ENCODE results near the gene CHPF2.
A peak's percentile ranks its signal among the peaks of the same experiment; 100 is the strongest.

Gene CHPF2, protein sequence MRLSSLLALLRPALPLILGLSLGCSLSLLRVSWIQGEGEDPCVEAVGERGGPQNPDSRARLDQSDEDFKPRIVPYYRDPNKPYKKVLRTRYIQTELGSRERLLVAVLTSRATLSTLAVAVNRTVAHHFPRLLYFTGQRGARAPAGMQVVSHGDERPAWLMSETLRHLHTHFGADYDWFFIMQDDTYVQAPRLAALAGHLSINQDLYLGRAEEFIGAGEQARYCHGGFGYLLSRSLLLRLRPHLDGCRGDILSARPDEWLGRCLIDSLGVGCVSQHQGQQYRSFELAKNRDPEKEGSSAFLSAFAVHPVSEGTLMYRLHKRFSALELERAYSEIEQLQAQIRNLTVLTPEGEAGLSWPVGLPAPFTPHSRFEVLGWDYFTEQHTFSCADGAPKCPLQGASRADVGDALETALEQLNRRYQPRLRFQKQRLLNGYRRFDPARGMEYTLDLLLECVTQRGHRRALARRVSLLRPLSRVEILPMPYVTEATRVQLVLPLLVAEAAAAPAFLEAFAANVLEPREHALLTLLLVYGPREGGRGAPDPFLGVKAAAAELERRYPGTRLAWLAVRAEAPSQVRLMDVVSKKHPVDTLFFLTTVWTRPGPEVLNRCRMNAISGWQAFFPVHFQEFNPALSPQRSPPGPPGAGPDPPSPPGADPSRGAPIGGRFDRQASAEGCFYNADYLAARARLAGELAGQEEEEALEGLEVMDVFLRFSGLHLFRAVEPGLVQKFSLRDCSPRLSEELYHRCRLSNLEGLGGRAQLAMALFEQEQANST

DNA sequence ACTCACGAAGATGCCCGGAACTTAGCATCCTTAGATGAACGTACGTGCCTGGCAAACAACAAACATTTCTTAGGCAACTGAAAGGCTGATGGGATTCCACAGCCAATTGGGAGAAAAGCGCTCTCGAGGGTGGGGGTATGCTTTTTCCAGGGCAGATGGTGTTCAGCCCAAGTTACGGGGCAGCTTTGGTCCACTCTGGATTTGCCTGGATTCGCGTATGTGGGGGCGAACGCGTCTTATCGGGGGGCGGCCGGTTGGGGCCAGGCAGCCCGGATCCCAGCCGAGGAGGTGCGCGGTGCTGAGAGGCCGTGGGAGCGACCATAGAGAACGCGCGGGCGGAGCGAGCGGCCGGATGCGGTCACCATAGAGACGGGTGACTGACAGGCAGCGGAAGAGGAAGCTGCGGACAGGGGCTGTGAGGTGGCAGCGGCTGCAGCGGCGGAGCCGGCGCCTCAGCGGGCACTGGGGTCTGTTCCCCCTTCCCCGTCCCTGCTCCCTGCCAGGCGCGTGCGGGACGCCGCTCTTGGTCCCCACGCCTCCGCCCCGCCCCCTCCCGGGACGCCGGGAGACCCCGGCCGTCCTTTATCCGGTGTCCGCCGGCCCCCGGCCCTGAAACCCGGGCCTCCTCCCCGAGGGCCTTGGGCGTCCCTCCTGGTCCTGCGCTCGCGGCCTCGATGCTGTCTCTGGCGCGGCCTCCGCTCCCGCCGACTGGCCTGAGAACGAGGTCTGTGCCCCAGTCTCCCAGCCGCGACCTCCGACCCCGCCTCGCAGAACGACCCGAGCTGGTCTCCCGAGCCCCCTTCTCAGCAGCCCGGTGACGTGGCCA, at the start of gene CHPF2:
CHPF2 (plus strand) TSS at position 393 of the 826 bp plus-strand sequence. CDS start 1,529 bp downstream, outside the sequence.
- DNase-seq (ENCODE audit: low read depth in 2 of 2, low spot score in 1 of 2), result peak; percentile 76 to 85

DNA sequence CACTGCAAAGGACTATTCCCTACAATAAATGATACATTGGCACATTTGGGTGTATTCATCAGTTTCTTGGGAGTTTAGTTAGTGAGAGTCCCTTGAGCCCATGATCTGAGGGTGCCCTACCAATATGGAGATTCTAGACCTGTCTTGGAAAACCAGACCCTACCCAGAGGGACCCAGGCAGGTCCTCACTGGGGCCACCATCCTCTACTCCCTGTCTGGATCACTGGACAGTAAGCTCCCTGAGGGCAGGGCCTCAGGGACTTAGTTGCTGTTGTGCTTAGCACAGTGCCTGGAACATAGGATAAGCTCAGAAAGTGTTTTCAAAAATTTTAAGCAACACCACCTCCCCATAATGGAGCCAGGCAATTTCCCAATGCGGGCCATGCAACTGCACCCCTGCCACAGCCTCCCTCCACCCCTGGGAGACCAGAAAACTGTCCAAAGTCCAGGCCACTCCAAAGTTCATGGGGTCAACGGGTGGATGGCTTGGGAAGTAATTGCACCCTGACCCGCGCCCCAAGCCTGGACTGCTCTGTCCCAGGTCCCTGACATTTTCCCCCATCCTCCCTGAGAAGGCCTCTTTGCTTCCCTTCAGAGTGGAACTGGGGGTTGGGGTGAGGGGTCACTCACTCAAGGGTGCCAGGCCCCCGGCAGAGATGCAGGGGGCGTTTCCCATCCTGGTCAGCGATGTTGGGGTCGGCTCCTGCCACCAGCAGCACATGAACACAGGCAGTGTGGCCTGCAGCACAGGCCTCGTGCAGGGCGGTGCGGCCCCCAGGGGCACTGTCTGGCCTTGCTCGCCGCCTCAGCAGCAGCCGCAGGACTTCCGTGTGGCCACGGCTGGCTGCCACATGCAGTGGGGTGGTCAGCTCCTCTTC, 46.3 kb upstream of the CHPF2 start:
- DNase-seq (ENCODE audit: low read depth in 2 of 2, low spot score in 1 of 2), result no peak

DNA sequence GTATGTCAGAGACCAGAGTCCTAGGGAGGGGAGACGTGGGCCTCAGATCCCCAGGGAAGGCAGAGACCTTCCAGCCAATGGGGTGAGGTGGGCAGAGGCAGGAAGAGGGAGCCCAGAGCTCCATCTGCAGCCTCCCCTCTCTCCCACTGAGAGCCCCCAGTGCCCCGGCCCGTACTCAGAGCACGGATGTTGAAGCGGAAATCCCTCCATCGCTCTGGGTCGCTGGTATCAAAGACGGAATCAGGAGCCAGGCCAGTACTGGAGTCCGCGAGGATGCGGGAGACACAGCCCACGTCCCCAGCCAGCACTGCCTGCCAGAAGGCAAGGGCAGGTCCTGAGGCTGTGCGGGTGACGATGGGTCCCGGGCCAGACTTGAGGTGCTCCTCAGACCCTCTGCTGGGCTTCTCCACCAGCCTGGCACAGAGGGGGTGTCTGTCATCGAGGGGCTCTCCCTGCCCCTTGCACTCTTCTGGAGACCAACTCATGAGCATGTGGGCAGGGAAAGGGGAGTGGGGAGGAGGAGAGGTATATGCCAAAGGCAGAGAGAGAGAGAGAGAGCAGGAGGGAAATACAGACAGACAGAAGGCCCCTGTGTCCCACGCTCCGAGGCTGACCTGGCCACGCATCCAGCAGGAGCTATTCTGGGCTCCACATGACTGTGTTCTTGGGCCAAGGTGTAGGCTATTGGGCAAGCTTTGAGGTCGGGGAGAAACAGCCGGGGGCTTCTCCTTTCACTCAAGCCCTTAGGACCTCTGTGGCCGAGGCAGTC, 45.5 kb upstream of the CHPF2 start, which contains the start of gene ASB10:
ASB10 (minus strand) TSS at position 611 of the 769 bp plus-strand sequence; CDS start at position 491, 120 bp downstream.
- DNase-seq (ENCODE audit: low read depth in 2 of 2, low spot score in 1 of 2), result no peak

GRCh38 chr7:151187409-151188251, 44.7 kb upstream of the CHPF2 start:
- DNase-seq (ENCODE audit: low read depth in 2 of 2, low spot score in 1 of 2), result no peak

- no peak for DNase-seq (ENCODE audit: low read depth in 2 of 2, low spot score in 1 of 2)
These were observed 44.1 kb upstream of the CHPF2 start for GRCh38 chr7:151188252-151188542.

DNA sequence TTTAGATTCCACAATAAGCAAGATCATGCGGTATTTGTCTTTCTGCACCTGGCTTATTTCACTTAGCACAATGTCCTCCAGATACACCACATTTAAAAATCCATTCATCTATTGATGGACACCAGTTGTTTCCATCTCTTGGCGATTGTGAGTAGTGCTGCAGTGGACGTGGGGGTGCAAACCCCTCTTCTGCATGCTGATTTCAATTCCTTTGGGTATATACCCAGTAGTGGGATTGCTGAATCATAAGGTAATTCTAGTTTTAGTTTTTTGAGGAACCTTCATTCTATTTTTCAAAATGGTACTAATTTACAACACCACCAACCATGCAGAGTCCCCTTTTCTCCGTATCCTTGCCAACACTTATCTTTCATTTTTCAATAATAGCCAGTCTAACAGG, 43.2 kb upstream of the CHPF2 start:
- DNase-seq (ENCODE audit: low read depth in 2 of 2, low spot score in 1 of 2), result no peak

GRCh38 chr7:151191544-151191943, 40.7 kb upstream of the CHPF2 start:
- no peak for DNase-seq (ENCODE audit: low read depth in 2 of 2, low spot score in 1 of 2)

DNA sequence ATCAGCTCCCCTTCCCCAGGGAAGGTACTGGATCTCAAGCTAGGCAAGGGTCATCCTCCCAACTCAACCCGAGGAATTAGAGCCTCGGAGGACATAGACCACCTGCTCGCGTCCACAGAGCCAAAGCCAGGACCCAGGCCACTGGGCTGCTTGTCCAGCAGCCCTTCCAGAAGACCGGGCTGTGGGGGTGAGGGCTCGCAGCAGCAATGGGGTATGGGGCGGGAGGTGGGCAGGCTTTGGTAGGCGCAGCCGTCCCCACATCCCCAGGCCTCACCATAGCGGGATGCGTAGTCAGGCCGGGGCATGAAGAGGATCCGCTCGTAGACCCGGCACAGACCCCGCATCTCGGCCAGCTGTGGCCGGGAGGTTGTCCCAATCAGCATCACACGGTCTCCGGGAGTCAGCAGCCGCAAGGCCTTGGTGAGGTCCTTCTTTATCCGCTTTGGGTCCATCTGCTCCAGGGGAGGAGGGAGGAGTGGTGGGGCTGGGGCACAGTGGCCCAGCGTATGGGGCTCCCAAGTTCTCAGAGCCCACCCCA, 40.2 kb upstream of the CHPF2 start:
- DNase-seq (ENCODE audit: low read depth in 2 of 2, low spot score in 1 of 2), result no peak

DNA sequence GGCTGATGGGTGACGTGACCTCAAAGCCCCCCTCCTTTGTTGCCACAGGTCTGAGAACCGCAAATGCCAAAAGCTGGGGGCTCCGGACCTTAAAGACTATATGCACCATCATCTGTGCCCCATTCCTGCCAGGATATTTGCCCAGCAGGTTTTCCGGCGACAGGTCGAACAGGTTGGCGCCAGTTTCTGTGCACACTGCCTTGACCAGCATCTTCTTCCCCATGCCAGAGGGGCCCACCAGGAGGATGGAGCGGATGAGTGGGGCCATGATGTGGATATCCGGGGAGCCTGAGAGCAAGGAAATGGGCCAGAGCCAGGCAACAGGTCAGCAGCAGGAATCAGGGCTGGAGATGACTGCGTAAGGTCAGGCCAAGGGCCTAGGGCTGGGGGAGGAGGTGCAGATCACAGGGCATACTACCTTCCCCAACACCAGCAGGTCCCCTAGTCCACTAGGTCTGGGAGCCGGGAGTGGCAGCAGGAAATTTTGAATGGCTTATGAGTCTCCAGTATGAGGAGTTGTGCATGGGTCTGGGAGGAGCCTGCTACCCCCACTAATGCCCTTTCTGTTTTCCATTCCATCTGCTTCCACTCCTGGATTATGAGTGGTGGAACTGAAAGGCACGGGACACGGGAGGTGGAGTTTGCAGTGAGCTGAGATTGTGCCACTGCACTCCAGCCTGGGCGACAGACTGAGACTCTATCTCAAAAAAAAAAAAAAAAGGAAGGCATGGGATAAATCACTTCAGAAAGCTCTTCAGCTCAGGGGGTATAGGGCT, 38.9 kb upstream of the CHPF2 start:
- DNase-seq (ENCODE audit: low read depth in 2 of 2, low spot score in 1 of 2), result no peak

DNA sequence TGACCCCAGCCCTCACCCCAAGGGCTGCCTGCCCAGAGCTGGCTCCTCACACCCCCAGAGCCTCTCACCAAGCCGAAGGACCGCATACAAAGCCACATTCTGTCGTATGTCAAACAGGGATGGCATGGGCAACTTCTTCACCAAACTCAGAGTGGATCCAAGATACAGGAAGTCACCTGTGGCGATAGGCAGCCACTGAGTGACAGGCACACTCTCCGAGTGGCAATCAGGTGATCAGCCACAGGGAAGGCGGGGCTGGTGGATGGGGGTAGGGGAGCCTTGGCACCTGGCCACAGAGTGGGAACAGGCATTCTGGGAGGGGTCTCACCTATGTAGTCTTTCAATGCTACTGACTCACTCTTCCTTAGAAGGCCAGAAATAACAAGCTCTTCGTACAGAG, 38.1 kb upstream of the CHPF2 start:
- DNase-seq (ENCODE audit: low read depth in 2 of 2, low spot score in 1 of 2), result no peak

GRCh38 chr7:151195616-151196450, 36.5 kb upstream of the CHPF2 start:
- DNase-seq (ENCODE audit: low read depth in 2 of 2, low spot score in 1 of 2), result no peak

DNA sequence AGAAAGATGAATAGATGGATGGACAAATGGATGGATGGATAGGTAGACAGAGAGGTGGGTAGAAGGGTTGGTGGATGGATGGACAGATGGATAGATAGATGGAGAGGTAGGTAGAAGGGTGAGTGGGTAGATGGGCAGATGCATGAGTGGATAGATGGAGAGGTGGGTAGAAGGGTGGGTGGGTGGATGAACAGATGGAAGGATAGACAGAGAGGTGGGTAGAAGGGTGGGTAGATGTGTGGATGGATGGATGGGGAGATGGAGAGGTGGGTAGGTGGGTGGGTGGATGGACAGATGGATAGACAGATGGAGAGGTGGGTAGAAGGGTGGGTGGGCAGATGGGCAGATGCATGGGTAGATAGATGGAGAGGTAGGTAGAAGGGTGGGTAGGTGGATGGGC, 34.4 kb upstream of the CHPF2 start:
- no peak for DNase-seq (ENCODE audit: low read depth in 2 of 2, low spot score in 1 of 2)

GRCh38 chr7:151198945-151199848, 33.1 kb upstream of the CHPF2 start:
- no peak for DNase-seq (ENCODE audit: low read depth in 2 of 2, low spot score in 1 of 2)

DNA sequence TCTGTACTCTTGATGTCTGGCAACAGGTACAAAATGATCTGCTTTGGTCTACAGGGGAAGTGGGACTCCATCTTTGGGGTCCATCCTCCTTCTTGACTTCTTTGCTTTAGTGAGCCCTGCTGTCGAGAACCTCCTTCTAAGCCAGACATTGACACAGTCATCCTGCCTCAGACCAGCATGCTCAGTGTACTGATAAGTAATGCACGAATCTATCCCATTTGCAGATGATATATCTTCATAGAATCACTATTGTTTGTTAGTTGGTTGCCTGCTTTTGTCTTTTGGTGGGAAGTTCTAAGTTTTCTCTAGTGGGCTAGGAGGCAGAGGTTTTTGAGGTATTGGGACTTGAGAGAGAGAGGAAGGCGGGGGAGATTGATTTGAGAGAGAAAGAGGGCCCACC, 30.9 kb upstream of the CHPF2 start:
- no peak for DNase-seq (ENCODE audit: low read depth in 2 of 2, low spot score in 1 of 2)

DNA sequence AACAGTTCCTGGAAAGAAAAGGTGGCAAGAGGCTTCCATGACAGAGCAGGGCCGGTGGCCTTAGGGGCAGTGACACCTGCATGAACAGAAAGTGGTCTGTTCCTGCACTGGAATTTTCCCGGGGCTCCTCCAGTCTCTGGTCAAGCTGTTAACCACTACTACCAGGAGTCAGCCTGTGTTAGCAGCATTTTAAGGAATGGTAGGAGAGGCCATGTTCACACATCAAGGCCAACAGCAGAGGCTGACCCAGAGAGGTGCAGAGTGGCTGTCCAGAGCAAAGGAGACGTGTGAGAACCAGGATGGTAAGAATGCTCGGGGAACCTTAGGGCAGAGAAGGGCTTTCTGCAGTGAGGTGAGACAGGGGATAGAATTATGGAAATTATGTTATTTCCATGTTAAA, 30.5 kb upstream of the CHPF2 start:
- no peak for DNase-seq (ENCODE audit: low read depth in 2 of 2, low spot score in 1 of 2)

DNA sequence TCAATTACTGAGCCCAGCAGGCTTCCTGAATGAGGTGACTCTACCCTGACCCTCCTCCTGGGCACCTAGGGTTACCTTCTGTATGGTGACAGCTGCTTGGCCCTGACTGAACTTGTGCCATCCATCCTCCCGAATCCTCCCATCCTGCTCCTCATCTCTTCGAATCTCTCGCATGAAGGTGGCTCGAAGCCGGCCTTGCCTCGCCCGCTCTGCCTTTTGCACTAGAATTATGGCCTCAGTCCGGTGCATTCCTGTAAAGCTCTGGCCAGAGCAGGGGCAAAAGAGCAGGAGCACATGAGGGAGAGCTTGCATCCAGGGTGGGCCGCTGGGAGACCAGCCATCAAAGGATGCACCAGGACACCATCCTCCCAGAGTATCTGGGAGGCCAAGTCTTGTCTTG, 29.4 kb upstream of the CHPF2 start:
- DNase-seq (ENCODE audit: low read depth in 2 of 2, low spot score in 1 of 2), result no peak
